AG04450 (cell line): ENCODE results near the gene PFKP. TPM values are rescaled to one million over a fixed set of nuclear protein-coding genes. Genes with fewer than 3 reads are reported as not detected.

Experiments
- CTCF ChIA-PET: fragments of 300-600, 350-600 bp; formaldehyde crosslinking; extraction: SDS; loops from one replicate; lab custom pipeline; 2022; ENCODE audit warnings: antibody characterized with exemption, inconsistent platforms; lab: Charles Lee
- POLR2A ChIA-PET: fragments of 350-600 bp; formaldehyde crosslinking; extraction: SDS; loops from one replicate; lab custom pipeline; 2021; ENCODE audit warnings: antibody characterized with exemption, inconsistent platforms; lab: Yijun Ruan, JAX
- DNase-seq: peaks from one replicate; pipeline ENCODE4 v3.0.0-alpha.2; 2011; ENCODE audit warnings: low read depth, low spot score
- H3K27ac ChIP-seq: one replicate; pipeline ENCODE4 v1.5.1; 2012; ENCODE audit warnings: low read depth, low read length, control low read depth
- H3K27me3 ChIP-seq: one replicate; pipeline ENCODE4 v1.6.0; 2012; ENCODE audit warnings: low read length; ENCODE audit not compliant: control insufficient read depth, insufficient read depth
- H3K4me3 ChIP-seq: 2 replicates; pipeline ENCODE4 v1.5.1; 2011; ENCODE audit warnings: mild to moderate bottlenecking, low read depth, low read length, control low read depth
- H3K9me3 ChIP-seq: 2 replicates; pipeline ENCODE4 v1.5.1; 2012; ENCODE audit warnings: low read length; ENCODE audit not compliant: control insufficient read depth, insufficient read depth
- CTCF ChIP-seq: IDR thresholded peaks from 2 replicates; pipeline ENCODE4 v1.5.1; 2011; ENCODE audit warnings: low read depth, low read length, control low read depth, inconsistent platforms
- polyA plus RNA-seq: library from polyadenylated mRNA; depleted of rRNA; stranded (reverse); fragments of >200 nt; gene quantifications from 2 replicates; pipeline ENCODE4 v1.2.3, GENCODE V29; 2011

The PFKP gene
- polyA plus RNA-seq, 1 experiment: 122 TPM

DNA sequence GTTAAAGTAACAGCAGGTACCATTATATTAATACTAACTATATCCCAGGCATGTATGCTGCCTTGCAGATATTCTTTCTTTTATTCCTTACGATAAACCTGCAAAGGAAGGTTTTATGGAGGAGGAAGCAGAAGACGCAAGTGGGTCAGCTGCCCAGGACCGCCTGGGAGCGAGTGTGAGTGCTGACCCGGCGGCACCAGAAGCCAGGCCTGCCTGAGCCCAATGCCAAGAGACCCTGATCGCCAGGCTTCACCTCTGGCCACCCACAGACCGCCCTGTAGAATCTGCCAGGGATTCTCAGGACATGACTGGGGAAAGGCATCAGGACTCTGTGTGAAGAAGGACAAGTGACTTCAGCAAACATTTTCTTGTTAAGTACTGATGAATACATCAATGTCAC is 78.9 kb downstream of the PFKP start:
- ChIA-PET CTCF (no interaction called here), POLR2A (no interaction called here)
- H3K27me3 ChIP-seq: no peaks in the 10 kb centered on the region
- no peaks in the 10 kb centered on the region for H3K9me3 ChIP-seq
- no peak for TF ChIP-seq CTCF
- no peak overlapping the region for H3K27ac ChIP-seq
- no peak for DNase-seq
- H3K4me3 ChIP-seq: no peak overlapping the region

- CTCF ChIA-PET: no interaction called here
- POLR2A ChIA-PET: no interaction called here
- TF ChIP-seq CTCF: no peak
- Histone ChIP-seq H3K9me3 (no peaks in the 10 kb centered on the region), H3K4me3 (no peak overlapping the region), H3K27ac (no peak overlapping the region), H3K27me3 (no peaks in the 10 kb centered on the region)
- no peak for DNase-seq
Observed at GRCh38 chr10:3147117-3147820, 79.9 kb downstream of the PFKP start.

- Histone ChIP-seq H3K27me3 (no peaks in the 10 kb centered on the region), H3K9me3 (no peaks in the 10 kb centered on the region), H3K4me3 (no peak overlapping the region), H3K27ac (no peak overlapping the region)
- no peak for TF ChIP-seq CTCF
- ChIA-PET POLR2A (no interaction called here), CTCF (no interaction called here)
- DNase-seq: no peak
Observed at GRCh38 chr10:3148041-3148440, 80.7 kb downstream of the PFKP start.

GRCh38 chr10:3148994-3149393 is 81.6 kb downstream of the PFKP start:
- Histone ChIP-seq H3K9me3 (no peaks in the 10 kb centered on the region), H3K27me3 (no peaks in the 10 kb centered on the region), H3K4me3 (no peak overlapping the region), H3K27ac (no peak overlapping the region)
- ChIA-PET POLR2A (no interaction called here), CTCF (interaction anchor here (0.5 to 1.2 kb wide), 2 partner anchors 15 to 106 kb away, joined by 3 to 4 read pairs; no protein-coding TSS in a partner anchor)
- TF ChIP-seq CTCF: no peak
- DNase-seq: no peak

GRCh38 chr10:3149918-3150317 is 82.6 kb downstream of the PFKP start:
- H3K4me3 ChIP-seq: no peak overlapping the region
- H3K9me3 ChIP-seq: no peaks in the 10 kb centered on the region
- POLR2A ChIA-PET: no interaction called here
- no peak overlapping the region for H3K27ac ChIP-seq
- no peak for TF ChIP-seq CTCF
- CTCF ChIA-PET: no interaction called here
- H3K27me3 ChIP-seq: no peaks in the 10 kb centered on the region
- DNase-seq: no peak
